Pancreas (tissue), 10 donors: ENCODE results near the gene ARSG. TPM values are rescaled to one million over a fixed set of nuclear protein-coding genes. Genes with fewer than 3 reads are reported as not detected.

ENCODE experiments used
- ATAC-seq, 4 donors: fragments of 200-7000 bp; cut with Tn5 transposase; one replicate each; pipeline versions ENCODE4 v1.8.0 to v1.9.1; 2020; ENCODE audit warnings: mild to moderate bottlenecking in 4 of 4, moderate library complexity in 4 of 4
- DNase-seq, 6 donors: peaks; one replicate each; pipeline ENCODE4 v3.0.0-alpha.2; 2020
- FAIRE-seq: peaks from 2 replicates; lab custom pipeline; 2012; peaks lifted over from hg19 to GRCh38; lab: Jason Lieb, UNC
- H3K27ac ChIP-seq, 4 donors: fragments of 200-600 bp; sonication (generic); 1 replicate in 3 of 4; 2 replicates in 1 of 4; pipeline versions ENCODE4 v1.5.0 to v1.8.0; 2020
- H3K27me3 ChIP-seq, 4 donors: fragments of 200-600 bp; one replicate each; pipeline ENCODE4 v1.8.0; 2021
- H3K36me3 ChIP-seq, 3 donors: fragments of 200-600 bp; sonication (generic) in 1 of 3; one replicate each; pipeline versions ENCODE4 v1.5.0 to v1.8.0; 2020 to 2021
- H3K4me1 ChIP-seq, 3 donors: fragments of 200-600 bp; one replicate each; pipeline ENCODE4 v1.8.0; 2021
- H3K4me3 ChIP-seq, 4 donors: fragments of 200-600 bp; sonication (generic) in 2 of 4; one replicate each; pipeline versions ENCODE4 v1.5.0 to v1.8.0; 2020 to 2021
- H3K9me3 ChIP-seq, 4 donors: fragments of 200-600 bp; one replicate each; pipeline ENCODE4 v1.8.0; 2021
- WGBS, 2 donors: extraction: QIAGEN DNeasy Blood & Tissue Kit; methylation state at CpG; one replicate each; pipeline ENCODE4 v1.1.7; 2013; 5-methylcytosine and 5-hydroxymethylcytosine counted together
- intact Hi-C, 3 donors: fragments of 100-400 bp; cut with DNase I; formaldehyde crosslinking; loops; one replicate each; pipeline versions ENCODE4 v1.11.1 to v1.14.2; 2022
- polyA plus RNA-seq, 2 donors: library from polyadenylated mRNA; stranded (reverse); fragments of 200-250 nt; gene quantifications; one replicate each; pipeline ENCODE4 v1.2.3, GENCODE V29; 2013
- total RNA-seq, 6 donors: library from RNA; stranded (reverse); fragmentation: NEBNext Ultra II Directional in 4 of 6; extraction: Animal tissue kit (Norgen Biotek cat#: 25700) in 4 of 6; gene quantifications; one replicate each; pipeline versions ENCODE4 v1.2.1 to v1.2.4, GENCODE V29; 2021 to 2023
- TF ChIP-seq, protein P1 (sequence below), 4 donors: fragments of 200-600 bp; sonication (generic) in 3 of 4; IDR thresholded peaks; one replicate each; pipeline versions ENCODE4 v1.5.0 to v1.8.0; 2021; ENCODE audit warnings: antibody characterized with exemption in 4 of 4
- donor health status: healthy with polysubstance abuse.
- donor health status: DM: no; HTN: no; CAD: no; lungs with moderate emphysema.
- donor health status: DM: no; HTN: no; CAD: no.
- donor health status: control.
- donor health status: control.
- donor health status: Bipolar disorder and iron deficiency.
- donor health status: DM: yes; HTN: yes; CAD: no.
- donor health status: DM: no; HTN: no; CAD: no.
- donor health status: DM: no; HTN: no; CAD: no.
- donor health status: DM: yes; HTN: yes; CAD: no.

The ARSG gene
- total and polyA plus RNA-seq, 8 donors, result 0.46 to 2.5 (median 1.4) TPM

DNA sequence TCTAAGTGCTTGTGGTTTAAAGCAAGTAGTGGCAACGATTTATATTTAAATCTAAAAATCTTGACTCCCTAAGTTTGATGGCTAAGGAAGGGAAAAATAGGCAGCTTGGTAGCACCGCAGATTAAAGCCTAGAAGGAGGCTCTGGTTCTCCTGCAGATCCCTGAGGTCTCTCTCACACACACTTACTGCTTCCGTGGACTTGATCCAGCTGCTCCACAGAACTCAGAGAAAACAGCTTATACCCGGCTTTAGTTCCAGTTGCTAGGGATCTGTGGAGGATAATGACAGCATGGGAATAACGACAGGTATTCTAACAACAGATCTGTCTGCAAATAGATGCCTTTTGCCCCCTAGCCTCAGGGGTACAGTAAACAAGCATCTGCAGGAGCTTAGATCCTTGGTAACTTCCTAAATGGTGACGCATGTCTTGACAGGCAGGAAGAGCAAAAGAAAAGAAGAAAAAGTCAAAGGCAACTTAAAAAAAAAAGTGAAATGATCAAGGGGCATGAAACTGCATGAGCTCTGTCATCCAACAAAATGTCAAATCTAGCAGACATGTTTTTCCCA is 161.5 kb downstream of the ARSG start:
- intact Hi-C loops, result no loop called here
- no peak for FAIRE-seq

DNA sequence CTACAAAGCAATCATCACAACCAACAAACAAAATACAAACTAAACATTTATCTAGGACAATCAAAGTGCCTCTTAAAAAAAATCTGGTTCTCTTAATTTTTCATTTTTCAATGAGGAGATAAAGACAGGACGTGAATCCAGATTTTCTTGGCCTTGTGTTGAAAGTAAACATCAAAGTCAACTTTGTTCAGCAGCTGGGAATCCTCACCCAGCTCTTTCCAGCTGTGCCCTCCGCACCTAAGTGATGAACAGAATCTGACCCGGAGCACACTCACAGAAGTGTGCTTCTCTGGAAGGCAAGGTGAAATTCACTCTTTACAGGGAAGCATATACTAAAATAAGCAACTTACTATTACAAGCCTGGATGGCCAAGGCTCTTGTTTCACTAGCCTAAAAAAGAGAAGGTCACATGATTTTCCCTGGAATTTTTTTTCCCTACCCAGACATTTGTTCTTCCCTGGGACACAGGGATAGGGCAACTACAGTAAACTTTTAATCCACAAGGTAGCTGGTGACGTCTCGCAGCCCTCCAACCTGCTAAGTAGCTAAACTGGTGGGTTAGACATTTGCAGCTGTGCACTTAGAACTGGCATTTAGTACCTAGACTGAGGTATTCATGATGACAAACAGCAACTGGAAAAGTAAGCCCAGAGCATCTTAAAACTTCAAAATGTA is 162.8 kb downstream of the ARSG start:
- Histone ChIP-seq H3K27me3 (no peaks in the 10 kb centered on the region), H3K27ac (no peak overlapping the region), H3K9me3 (no peaks in the 10 kb centered on the region), H3K4me3 (no peak overlapping the region), H3K36me3 (peaks cover 0 to 16% (median 4%) of the 10 kb centered on the region in 3 donors), H3K4me1 (peaks cover 5 to 17% (median 8%) of the 10 kb centered on the region in 3 donors)
- FAIRE-seq (no peak), ATAC-seq (no peak), DNase-seq (no peak)
- TF ChIP-seq, protein P1, sequence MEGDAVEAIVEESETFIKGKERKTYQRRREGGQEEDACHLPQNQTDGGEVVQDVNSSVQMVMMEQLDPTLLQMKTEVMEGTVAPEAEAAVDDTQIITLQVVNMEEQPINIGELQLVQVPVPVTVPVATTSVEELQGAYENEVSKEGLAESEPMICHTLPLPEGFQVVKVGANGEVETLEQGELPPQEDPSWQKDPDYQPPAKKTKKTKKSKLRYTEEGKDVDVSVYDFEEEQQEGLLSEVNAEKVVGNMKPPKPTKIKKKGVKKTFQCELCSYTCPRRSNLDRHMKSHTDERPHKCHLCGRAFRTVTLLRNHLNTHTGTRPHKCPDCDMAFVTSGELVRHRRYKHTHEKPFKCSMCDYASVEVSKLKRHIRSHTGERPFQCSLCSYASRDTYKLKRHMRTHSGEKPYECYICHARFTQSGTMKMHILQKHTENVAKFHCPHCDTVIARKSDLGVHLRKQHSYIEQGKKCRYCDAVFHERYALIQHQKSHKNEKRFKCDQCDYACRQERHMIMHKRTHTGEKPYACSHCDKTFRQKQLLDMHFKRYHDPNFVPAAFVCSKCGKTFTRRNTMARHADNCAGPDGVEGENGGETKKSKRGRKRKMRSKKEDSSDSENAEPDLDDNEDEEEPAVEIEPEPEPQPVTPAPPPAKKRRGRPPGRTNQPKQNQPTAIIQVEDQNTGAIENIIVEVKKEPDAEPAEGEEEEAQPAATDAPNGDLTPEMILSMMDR (IDR thresholded peaks at IDR 0.05), result no peak
- WGBS, 2 donors, result 74 to 75% methylated on average over 5 of the region's 5 CpGs
- intact Hi-C loops, result no loop called here

More for the DNA sequence above, 161.5 kb downstream of the ARSG start:
- H3K9me3 ChIP-seq, result no peaks in the 10 kb centered on the region
- peaks cover 5 to 11% (median 8%) of the 10 kb centered on the region in 3 donors for H3K4me1 ChIP-seq
- TF ChIP-seq, protein P1 (IDR thresholded peaks at IDR 0.05), result no peak
- H3K36me3 ChIP-seq, result peaks cover 4 to 17% (median 5%) of the 10 kb centered on the region in 3 donors
- no peak overlapping the region for H3K27ac ChIP-seq
- H3K4me3 ChIP-seq, result no peak overlapping the region
- DNase-seq, result no peak
- WGBS, 2 donors, result 80 to 81% methylated on average over 6 of the region's 6 CpGs
- ATAC-seq, result no peak
- no peaks in the 10 kb centered on the region for H3K27me3 ChIP-seq

DNA sequence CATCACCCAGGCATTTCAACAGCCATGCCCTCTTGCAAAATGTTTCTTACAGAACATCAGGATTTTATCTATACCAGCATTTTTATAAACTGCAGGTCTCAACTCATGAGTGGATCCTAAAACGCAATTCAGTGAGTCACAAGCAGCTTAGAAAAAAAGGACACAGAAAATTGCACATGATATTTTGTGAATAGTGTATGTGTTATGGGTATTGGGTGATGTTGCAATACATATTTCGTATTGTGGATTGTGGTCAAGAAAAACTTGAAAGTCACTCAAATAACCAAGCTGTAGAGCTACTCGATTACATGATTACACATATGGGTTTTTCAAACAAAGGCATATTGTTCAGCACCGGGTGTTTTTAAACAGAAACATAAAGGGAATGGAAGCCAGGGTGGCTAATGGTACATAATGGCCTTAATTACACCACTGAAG is 164.6 kb downstream of the ARSG start:
- no peak for FAIRE-seq
- Histone ChIP-seq H3K27me3 (no peaks in the 10 kb centered on the region), H3K36me3 (peaks cover 0 to 4% (median 0%) of the 10 kb centered on the region in 3 donors), H3K4me3 (peak overlapping the region; percentile 38 to 83 (median 60)), H3K9me3 (no peaks in the 10 kb centered on the region), H3K27ac (peak overlapping the region in 3 of 4 donors; percentile 75 to 91 (median 78)), H3K4me1 (peaks cover 5 to 17% (median 8%) of the 10 kb centered on the region in 3 donors)
- WGBS, 2 donors, result 12 to 17% methylated on average over 4 of the region's 4 CpGs
- ATAC-seq, result no peak
- TF ChIP-seq, protein P1 (IDR thresholded peaks at IDR 0.05), result no peak
- no peak for DNase-seq
- intact Hi-C loops, result no loop called here

DNA sequence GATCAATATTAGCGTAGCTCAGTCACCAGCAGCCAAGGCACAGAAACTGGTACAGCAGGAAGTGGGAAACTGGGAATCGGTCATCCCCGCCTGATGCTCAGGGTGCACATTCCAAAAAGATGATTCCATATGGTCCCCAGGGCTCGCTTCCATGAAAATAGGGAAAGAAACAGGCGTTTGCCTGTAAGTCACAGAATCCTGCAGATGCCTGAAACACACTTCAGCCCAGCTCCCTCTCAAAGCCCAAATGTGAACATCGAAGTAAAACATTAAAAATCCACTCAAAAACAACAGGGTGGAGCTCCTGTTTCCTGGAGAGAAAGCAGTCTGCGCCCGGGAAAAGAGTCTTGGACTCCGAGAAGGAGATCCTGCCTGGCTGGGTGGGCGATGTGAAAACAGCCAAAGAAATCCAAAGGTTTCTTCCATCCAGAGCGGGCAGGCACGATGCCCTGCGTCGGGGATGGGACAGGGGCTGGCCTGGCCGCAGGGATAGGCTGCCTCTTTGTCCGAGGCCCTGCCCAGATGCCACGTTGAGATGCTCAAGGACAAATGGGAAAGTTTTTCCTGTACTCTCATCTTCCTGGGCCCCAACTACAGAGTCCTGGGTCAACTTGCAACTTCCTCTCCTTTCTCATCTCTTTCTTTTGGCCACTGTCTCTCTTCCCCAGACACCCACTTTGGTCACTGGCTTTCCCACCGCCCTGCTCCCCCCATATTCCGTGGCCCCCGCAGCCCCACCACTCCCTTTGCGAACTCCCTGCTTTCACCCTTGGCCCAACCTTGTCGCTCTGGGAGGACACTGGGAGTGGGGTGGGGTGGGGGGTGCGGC is 165.3 kb downstream of the ARSG start:
- H3K4me3 ChIP-seq, result peak overlapping the region; percentile 38 to 83 (median 60)
- intact Hi-C loops, result no loop called here
- TF ChIP-seq, protein P1 (IDR thresholded peaks at IDR 0.05), result no peak
- peak overlapping the region; percentile 63 to 91 (median 76) for H3K27ac ChIP-seq
- DNase-seq, result peak; percentile 62 to 80 (median 68)
- H3K9me3 ChIP-seq, result no peaks in the 10 kb centered on the region
- peaks cover 5 to 21% (median 8%) of the 10 kb centered on the region in 3 donors for H3K4me1 ChIP-seq
- H3K27me3 ChIP-seq, result no peaks in the 10 kb centered on the region
- 4% methylated on average over 23 of the region's 23 CpGs for WGBS, 2 donors
- no peak for FAIRE-seq
- ATAC-seq, result peak; percentile 53 to 69 (median 66)
- H3K36me3 ChIP-seq, result peaks cover 0 to 3% (median 0%) of the 10 kb centered on the region in 3 donors
